ENCODE data around the gene C10orf143.

DNA sequence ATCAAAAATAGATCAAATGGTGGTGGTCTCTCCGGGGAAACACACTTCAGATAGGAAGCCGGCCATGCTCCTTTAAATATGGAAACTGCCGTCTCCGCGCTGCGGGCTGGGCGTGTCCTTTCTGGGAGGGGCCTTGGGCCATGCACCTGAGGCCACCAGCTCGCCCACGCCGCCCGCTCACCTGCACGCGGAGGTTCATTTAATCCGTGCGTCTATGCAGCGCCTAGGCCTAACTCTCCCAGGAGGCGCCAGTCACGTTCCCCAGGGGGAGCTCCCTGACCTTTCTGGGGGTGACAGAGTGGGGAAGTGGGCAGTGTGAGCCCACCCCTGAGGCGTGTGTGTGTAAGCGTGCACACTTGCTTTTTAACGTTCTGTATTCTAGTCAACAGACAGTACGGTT is 64.0 kb downstream of the C10orf143 start:
- TF ChIP-seq, protein P1, sequence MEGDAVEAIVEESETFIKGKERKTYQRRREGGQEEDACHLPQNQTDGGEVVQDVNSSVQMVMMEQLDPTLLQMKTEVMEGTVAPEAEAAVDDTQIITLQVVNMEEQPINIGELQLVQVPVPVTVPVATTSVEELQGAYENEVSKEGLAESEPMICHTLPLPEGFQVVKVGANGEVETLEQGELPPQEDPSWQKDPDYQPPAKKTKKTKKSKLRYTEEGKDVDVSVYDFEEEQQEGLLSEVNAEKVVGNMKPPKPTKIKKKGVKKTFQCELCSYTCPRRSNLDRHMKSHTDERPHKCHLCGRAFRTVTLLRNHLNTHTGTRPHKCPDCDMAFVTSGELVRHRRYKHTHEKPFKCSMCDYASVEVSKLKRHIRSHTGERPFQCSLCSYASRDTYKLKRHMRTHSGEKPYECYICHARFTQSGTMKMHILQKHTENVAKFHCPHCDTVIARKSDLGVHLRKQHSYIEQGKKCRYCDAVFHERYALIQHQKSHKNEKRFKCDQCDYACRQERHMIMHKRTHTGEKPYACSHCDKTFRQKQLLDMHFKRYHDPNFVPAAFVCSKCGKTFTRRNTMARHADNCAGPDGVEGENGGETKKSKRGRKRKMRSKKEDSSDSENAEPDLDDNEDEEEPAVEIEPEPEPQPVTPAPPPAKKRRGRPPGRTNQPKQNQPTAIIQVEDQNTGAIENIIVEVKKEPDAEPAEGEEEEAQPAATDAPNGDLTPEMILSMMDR (IDR thresholded peaks at IDR 0.05), result no peak
- TF ChIP-seq EZH2 (IDR thresholded peaks at IDR 0.05), result no peak
